Mucosa of descending colon (tissue), 3 donors: ENCODE data around the gene BMPER. TPM values are rescaled to one million over a fixed set of nuclear protein-coding genes. Genes with fewer than 3 reads are reported as not detected.
"Not testable (repeated sequence)": the region's sequence is repeated elsewhere in the genome, so short reads cannot be mapped to it uniquely, and the experiment has no call there.

Experiments used
- ATAC-seq: fragments of 200-7000 bp; cut with Tn5 transposase; one replicate; pipeline ENCODE4 v1.9.1; 2020; ENCODE audit warnings: mild to moderate bottlenecking, moderate library complexity
- DNase-seq, 3 donors: peaks; one replicate each; pipeline ENCODE4 v3.0.0-alpha.2; 2020
- H3K36me3 ChIP-seq: fragments of 200-600 bp; one replicate; pipeline ENCODE4 v1.8.0; 2021; ENCODE audit warnings: low read depth, mild to moderate bottlenecking
- H3K4me1 ChIP-seq: fragments of 200-600 bp; one replicate; pipeline ENCODE4 v1.8.0; 2021; ENCODE audit warnings: low read depth, mild to moderate bottlenecking
- H3K4me3 ChIP-seq: fragments of 200-600 bp; one replicate; pipeline ENCODE4 v1.8.0; 2021; ENCODE audit warnings: mild to moderate bottlenecking
- H3K9me3 ChIP-seq: fragments of 200-600 bp; one replicate; pipeline ENCODE4 v1.8.0; 2021; ENCODE audit warnings: mild to moderate bottlenecking
- intact Hi-C, 2 donors: fragments of 100-400 bp; cut with DNase I in 1 of 2; cut with micrococcal nuclease in 1 of 2; formaldehyde crosslinking; loops; one replicate each; pipeline versions ENCODE4 v1.11.0 to v1.11.1; 2022; cut with DNase I, micrococcal nuclease
- total RNA-seq, 3 donors: library from RNA; stranded (reverse); fragmentation: NEBNext Ultra II Directional in 2 of 3; extraction: Animal tissue kit (Norgen Biotek cat#: 25700) in 2 of 3; gene quantifications; one replicate each; pipeline versions ENCODE4 v1.2.1 to v1.2.4, GENCODE V29; 2021 to 2023
- TF ChIP-seq, protein P1 (sequence below): fragments of 200-600 bp; IDR thresholded peaks from one replicate; pipeline ENCODE4 v1.8.0; 2022; ENCODE audit warnings: antibody characterized with exemption, mild to moderate bottlenecking
- donor health status: DM: no; HTN: no; CAD: no; lungs with moderate emphysema.
- donor health status: DM: no; HTN: no; CAD: no.
- donor health status: DM: no; HTN: yes; CAD: no.

BMPER gene
- total RNA-seq, 3 donors from 2014 or later = 1.3 to 2.0 (median 1.4) TPM

DNA sequence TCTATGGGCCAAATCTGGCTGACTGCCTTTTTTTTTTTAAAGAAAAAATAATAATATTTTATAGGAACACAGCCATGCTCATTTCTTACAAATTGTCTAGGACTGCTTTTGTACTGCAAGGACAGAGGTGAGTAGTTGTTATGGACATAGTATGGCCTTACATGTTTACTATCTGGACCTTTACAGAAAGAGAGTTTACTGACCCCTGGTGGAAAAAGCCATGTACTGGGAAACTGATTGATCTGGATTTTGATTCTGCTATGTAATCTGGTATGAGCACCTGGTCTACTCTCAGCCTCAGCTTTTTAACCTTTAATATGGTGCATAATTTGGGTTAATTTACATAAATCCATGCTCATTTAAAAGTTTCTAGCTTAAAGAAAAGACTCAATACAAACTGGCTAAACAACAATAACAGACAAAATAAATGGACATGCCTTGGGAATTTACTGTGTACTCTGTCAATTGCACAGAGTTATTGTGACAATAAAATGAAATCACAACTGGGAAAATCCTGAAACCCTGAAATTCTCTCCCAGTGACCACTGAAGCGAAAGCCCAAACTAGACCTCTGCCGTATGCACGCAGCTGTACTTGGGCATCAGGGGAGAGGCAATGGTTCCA is 260.7 kb downstream of the BMPER start:
- ATAC-seq = no peak
- intact Hi-C loops = no loop called here
- H3K9me3 ChIP-seq = no peaks in the 10 kb centered on the region
- TF ChIP-seq, protein P1, sequence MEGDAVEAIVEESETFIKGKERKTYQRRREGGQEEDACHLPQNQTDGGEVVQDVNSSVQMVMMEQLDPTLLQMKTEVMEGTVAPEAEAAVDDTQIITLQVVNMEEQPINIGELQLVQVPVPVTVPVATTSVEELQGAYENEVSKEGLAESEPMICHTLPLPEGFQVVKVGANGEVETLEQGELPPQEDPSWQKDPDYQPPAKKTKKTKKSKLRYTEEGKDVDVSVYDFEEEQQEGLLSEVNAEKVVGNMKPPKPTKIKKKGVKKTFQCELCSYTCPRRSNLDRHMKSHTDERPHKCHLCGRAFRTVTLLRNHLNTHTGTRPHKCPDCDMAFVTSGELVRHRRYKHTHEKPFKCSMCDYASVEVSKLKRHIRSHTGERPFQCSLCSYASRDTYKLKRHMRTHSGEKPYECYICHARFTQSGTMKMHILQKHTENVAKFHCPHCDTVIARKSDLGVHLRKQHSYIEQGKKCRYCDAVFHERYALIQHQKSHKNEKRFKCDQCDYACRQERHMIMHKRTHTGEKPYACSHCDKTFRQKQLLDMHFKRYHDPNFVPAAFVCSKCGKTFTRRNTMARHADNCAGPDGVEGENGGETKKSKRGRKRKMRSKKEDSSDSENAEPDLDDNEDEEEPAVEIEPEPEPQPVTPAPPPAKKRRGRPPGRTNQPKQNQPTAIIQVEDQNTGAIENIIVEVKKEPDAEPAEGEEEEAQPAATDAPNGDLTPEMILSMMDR = no peak
- H3K4me3 ChIP-seq = no peak overlapping the region
- no peaks in the 10 kb centered on the region for H3K36me3 ChIP-seq
- DNase-seq = peak in 1 of 3 donors; percentile 24
- H3K4me1 ChIP-seq = no peaks in the 10 kb centered on the region

DNA sequence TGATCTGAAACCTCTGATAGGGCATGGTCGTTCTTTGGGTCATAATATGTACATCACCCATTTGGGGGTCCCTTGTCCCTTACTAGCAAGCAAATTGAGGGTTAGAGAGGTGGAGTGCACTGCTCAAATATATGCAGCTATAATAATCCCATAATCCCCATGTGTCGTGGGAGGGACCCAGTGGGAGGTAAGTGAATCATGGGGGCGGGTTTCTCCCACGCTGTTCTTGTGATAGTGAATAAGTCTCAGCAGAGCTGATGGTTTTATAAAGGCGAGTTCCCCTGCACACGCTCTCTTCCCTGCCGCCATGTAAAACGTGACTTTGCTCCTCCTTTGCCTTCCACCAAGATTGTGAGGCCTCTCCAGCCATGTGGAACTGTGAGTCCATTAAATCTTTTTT is 262.7 kb downstream of the BMPER start:
- TF ChIP-seq, protein P1 = no peak
- intact Hi-C loops = no loop called here
- ATAC-seq = no peak

GRCh38 chr7:34174688-34175616 is 269.6 kb downstream of the BMPER start:
- ATAC-seq = not testable (repeated sequence)

More for the DNA sequence above, 262.7 kb downstream of the BMPER start:
- Histone ChIP-seq H3K4me1 (no peaks in the 10 kb centered on the region), H3K36me3 (no peaks in the 10 kb centered on the region), H3K4me3 (no peak overlapping the region), H3K9me3 (no peaks in the 10 kb centered on the region)
- no peak for DNase-seq

DNA sequence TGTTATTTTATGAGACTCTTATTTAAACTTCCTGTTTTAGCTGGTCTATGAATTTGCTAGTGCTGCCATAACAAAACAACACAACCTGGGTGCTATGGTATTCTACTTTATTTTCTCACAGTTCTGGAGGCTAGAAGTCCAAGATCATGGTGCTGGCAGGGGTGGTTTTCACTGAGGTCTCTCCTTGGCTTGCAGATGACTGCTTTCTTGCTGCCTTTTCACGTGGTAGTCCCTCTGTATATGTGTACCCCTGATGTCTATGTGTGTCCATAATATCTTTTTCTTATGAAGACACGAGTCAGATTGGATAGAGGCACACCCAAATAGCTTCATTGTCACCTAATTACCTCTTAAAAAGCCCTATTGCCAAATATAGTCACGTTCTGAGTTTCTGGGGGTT is 270.5 kb downstream of the BMPER start:
- Histone ChIP-seq H3K4me3 (no peak overlapping the region), H3K36me3 (no peaks in the 10 kb centered on the region), H3K9me3 (no peaks in the 10 kb centered on the region), H3K4me1 (no peaks in the 10 kb centered on the region)
- DNase-seq (no peak), ATAC-seq (no peak)
- TF ChIP-seq, protein P1 = no peak
- intact Hi-C loops = no loop called here

More at GRCh38 chr7:34174688-34175616, 269.6 kb downstream of the BMPER start:
- H3K4me1 ChIP-seq, H3K9me3 ChIP-seq, H3K4me3 ChIP-seq, intact Hi-C loops, H3K36me3 ChIP-seq: not testable (repeated sequence)
- peak in 1 of 3 donors; percentile 36 for DNase-seq

DNA sequence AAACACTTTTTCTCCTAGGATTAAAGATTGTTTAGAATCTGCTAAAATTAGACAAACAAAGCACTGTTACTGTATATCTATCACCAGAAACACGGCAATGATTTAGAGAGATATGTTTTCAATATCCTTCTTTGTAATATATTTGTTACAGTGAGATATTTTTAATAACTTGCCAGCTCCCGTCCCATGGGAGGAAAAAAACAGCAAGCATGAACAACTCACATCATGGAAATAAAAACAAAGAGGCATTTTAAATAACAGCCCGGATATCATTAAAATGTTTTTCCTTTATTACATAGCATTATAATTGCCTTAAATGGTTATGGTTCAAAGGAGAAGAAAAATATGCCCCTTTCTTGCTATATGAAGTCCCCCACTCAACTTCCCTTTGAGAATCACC is 272.1 kb downstream of the BMPER start:
- intact Hi-C loops = no loop called here
- no peak for ATAC-seq
- TF ChIP-seq, protein P1 = no peak

More for the DNA sequence above, 272.1 kb downstream of the BMPER start:
- DNase-seq = no peak
- Histone ChIP-seq H3K4me1 (no peaks in the 10 kb centered on the region), H3K4me3 (no peak overlapping the region), H3K36me3 (no peaks in the 10 kb centered on the region), H3K9me3 (no peaks in the 10 kb centered on the region)
